GM23338 (cell line): ENCODE measurements around the gene CDK13. TPM values are rescaled to one million over a fixed set of nuclear protein-coding genes. Genes with fewer than 3 reads are reported as not detected.

Source experiments
- ATAC-seq: fragments of 200-7000 bp; cut with Tn5 transposase; 3 replicates; pipeline ENCODE4 v1.9.1; 2020
- DNase-seq: peaks from one replicate; pipeline ENCODE4 v3.0.0-alpha.2; 2015; ENCODE audit warnings: low spot score
- H2AFZ ChIP-seq: fragments of 200-600 bp; sonication (generic); 2 replicates; pipeline ENCODE4 v1.8.0; 2016; ENCODE audit warnings: antibody characterized with exemption, mild to moderate bottlenecking, moderate library complexity
- H3F3A ChIP-seq: fragments of 200-600 bp; sonication (generic); replicated peaks from 2 replicates; pipeline ENCODE4 v1.8.0; 2017; ENCODE audit warnings: antibody characterized with exemption, mixed run types, low read depth
- H3K27ac ChIP-seq: fragments of 200-600 bp; sonication (generic); 2 replicates; pipeline ENCODE4 v1.6.1; 2016; ENCODE audit warnings: low read depth
- H3K27me3 ChIP-seq: fragments of 200-600 bp; sonication (generic); 2 replicates; pipeline ENCODE4 v1.8.0; 2016; ENCODE audit warnings: mild to moderate bottlenecking, mixed run types, moderate library complexity; ENCODE audit not compliant: insufficient read depth
- H3K36me3 ChIP-seq: fragments of 200-600 bp; sonication (generic); 2 replicates; pipeline ENCODE4 v1.8.0; 2016; ENCODE audit warnings: mild to moderate bottlenecking; ENCODE audit not compliant: insufficient read depth
- H3K4me1 ChIP-seq: fragments of 200-600 bp; sonication (generic); 2 replicates; pipeline ENCODE4 v1.8.0; 2016; ENCODE audit warnings: mild to moderate bottlenecking, moderate library complexity; ENCODE audit not compliant: insufficient read depth
- H3K4me2 ChIP-seq: fragments of 200-600 bp; sonication (generic); 2 replicates; pipeline ENCODE4 v1.7.1; 2017; ENCODE audit warnings: mixed run types
- H3K4me3 ChIP-seq: fragments of 200-600 bp; sonication (generic); 2 replicates; pipeline ENCODE4 v1.6.1; 2016; ENCODE audit warnings: mixed run types
- H3K79me2 ChIP-seq: fragments of 200-600 bp; sonication (generic); replicated peaks from 2 replicates; pipeline ENCODE4 v1.8.0; 2017; ENCODE audit warnings: mild to moderate bottlenecking; ENCODE audit not compliant: insufficient read depth
- H3K9me2 ChIP-seq: fragments of 200-600 bp; sonication (generic); 2 replicates; pipeline ENCODE4 v1.8.0; 2017; ENCODE audit not compliant: insufficient read depth
- H4K20me1 ChIP-seq: fragments of 200-600 bp; sonication (generic); replicated peaks from 2 replicates; pipeline ENCODE4 v1.8.0; 2017; ENCODE audit warnings: mild to moderate bottlenecking; ENCODE audit not compliant: insufficient read depth
- H3K27ac Mint-ChIP-seq: 2 replicates; pipeline ENCODE4 v1.8.0; 2020; ENCODE audit warnings: inconsistent platforms, mild to moderate bottlenecking, moderate library complexity, mixed read lengths
- H3K27me3 Mint-ChIP-seq: 3 replicates; pipeline ENCODE4 v1.8.0; 2022; ENCODE audit warnings: low read depth, mild to moderate bottlenecking, moderate library complexity, mixed read lengths, inconsistent platforms; ENCODE audit not compliant: insufficient read depth, poor library complexity
- H3K36me3 Mint-ChIP-seq: 3 replicates; pipeline ENCODE4 v1.8.0; 2021; ENCODE audit warnings: low read depth, mild to moderate bottlenecking, inconsistent platforms, moderate library complexity, mixed read lengths
- H3K4me1 Mint-ChIP-seq: 3 replicates; pipeline ENCODE4 v1.8.0; 2020; ENCODE audit warnings: mild to moderate bottlenecking, inconsistent platforms, mixed read lengths
- H3K4me3 Mint-ChIP-seq: 3 replicates; pipeline ENCODE4 v1.8.0; 2021; ENCODE audit warnings: moderate library complexity, mild to moderate bottlenecking, inconsistent platforms, mixed read lengths
- H3K9me3 Mint-ChIP-seq: 3 replicates; pipeline ENCODE4 v1.8.0; 2020; ENCODE audit warnings: moderate library complexity, mild to moderate bottlenecking, inconsistent platforms, mixed read lengths
- POLR2AphosphoS5 ChIP-seq: IDR thresholded peaks from 2 replicates; pipeline ENCODE4 v1.6.1; 2016; ENCODE audit warnings: antibody characterized with exemption, low read depth
- polyA plus RNA-seq: library from polyadenylated mRNA; unstranded; fragments of >200 nt; fragmentation: Nextera tagmentation; extraction: Ambion mirVana; gene quantifications from 2 replicates; pipeline ENCODE4 v1.2.1, GENCODE V29; 2016
- total RNA-seq: library from RNA; depleted of rRNA; stranded (reverse); fragments of >200 nt; shearing (Covaris generic); gene quantifications from 2 replicates; pipeline ENCODE4 v1.2.3, GENCODE V29; 2014
- TF ChIP-seq, protein P1 (sequence below), 2 experiments: fragments of 200-600 bp in 1 of 2; sonication (generic) in 1 of 2; conservative IDR thresholded peaks; 2 replicates each; pipeline versions ENCODE4 v1.5.1 to v1.6.1; 2016 to 2017; ENCODE audit warnings: antibody characterized with exemption in 2 of 2, low read depth in 2 of 2, mild to moderate bottlenecking in 2 of 2, moderate library complexity in 1 of 2
- TF ChIP-seq, protein P2 (sequence below): IDR thresholded peaks from one replicate; pipeline ENCODE4 v1.6.1; 2018; ENCODE audit warnings: antibody characterized with exemption; ENCODE audit not compliant: unreplicated experiment
- TF ChIP-seq, protein P3 (sequence below): IDR thresholded peaks from 2 replicates; pipeline ENCODE4 v1.6.1; 2016; ENCODE audit warnings: antibody characterized with exemption

The CDK13 gene
- total and polyA plus RNA-seq, 2 experiments from 2014 or later, result 39.4 to 80.2 TPM

DNA sequence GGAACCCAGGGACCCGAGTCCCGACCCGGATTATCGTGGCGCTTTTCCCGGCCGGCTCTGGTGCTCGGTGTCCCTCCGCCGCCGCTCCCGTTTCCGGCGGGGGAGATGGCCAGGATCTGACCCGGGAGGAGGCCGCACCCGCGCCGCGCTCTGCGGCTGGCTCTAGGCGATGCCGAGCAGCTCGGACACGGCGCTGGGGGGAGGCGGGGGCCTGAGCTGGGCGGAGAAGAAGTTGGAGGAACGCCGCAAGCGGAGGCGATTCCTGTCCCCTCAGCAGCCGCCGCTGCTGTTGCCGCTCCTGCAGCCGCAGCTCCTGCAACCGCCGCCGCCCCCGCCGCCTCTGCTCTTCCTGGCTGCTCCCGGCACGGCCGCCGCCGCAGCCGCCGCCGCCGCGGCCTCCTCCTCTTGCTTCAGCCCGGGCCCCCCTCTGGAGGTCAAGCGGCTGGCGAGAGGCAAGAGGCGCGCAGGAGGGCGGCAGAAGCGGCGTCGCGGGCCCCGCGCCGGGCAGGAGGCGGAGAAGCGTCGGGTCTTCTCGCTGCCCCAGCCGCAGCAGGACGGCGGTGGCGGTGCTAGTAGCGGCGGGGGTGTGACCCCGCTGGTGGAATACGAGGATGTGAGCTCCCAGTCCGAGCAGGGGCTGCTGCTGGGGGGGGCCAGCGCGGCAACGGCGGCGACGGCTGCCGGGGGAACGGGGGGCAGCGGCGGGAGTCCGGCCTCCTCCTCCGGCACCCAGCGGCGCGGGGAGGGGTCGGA is 593 bp downstream of the CDK13 start:
- H4K20me1 ChIP-seq, result peaks cover 35% of the 10 kb centered on the region
- H3K79me2 ChIP-seq, result peaks cover 42% of the 10 kb centered on the region
- ATAC-seq, result peak; percentile 1; the same call in 2 of the 3 replicates

DNA sequence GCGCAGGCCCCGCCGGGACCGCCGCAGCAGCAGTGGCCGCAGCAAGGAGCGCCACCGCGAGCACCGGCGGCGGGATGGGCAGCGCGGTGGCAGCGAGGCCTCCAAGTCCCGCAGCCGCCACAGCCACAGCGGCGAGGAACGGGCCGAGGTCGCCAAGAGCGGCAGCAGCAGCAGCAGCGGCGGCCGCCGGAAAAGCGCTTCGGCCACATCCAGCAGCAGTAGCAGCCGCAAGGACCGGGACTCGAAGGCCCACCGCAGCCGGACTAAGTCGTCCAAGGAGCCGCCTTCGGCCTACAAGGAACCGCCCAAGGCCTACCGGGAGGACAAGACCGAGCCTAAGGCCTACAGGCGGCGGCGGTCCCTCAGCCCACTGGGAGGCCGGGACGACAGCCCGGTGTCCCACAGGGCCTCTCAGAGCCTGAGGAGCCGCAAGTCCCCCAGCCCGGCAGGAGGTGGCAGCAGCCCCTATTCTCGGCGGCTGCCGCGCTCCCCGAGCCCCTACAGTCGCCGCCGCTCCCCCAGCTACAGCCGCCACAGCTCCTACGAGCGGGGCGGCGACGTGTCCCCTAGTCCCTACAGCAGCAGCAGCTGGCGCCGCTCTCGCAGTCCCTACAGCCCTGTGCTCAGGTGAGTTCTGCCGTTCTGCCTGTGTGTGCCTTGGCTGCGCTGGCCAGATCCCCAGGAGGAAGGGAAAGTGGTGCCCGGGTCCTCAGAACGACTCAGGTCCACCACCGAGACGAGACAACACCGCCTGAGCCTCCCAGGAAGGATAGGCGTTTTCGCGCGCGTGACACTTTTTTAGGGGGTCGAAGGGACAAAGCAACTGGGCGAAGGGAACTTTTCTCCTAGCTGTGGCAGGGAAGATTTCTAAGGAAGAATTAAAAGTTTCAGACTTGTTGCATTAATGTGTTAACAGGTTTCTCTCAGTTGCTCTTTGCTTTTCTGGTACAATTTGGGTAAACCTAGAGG is 1.5 kb downstream of the CDK13 start:
- H3K4me2 ChIP-seq, result peak overlapping the region; percentile 82
- Mint-ChIP-seq H3K27me3 (peaks cover 9% of the 10 kb centered on the region), H3K4me3 (peak overlapping the region; percentile 97), H3K4me1 (peaks cover 13% of the 10 kb centered on the region), H3K27ac (peak overlapping the region; percentile 91), H3K9me3 (no peaks in the 10 kb centered on the region; the same call in 2 of the 3 replicates), H3K36me3 (peaks cover 8% of the 10 kb centered on the region; the same call in 2 of the 3 replicates)
- H3K79me2 ChIP-seq, result peaks cover 50% of the 10 kb centered on the region
- no peaks in the 10 kb centered on the region; the same call in 1 of the 2 replicates for H3F3A ChIP-seq
- no peak overlapping the region for H2AFZ ChIP-seq
- H3K4me3 ChIP-seq, result peak overlapping the region; percentile 80
- H3K27ac ChIP-seq, result no peak overlapping the region; the same call in 1 of the 2 replicates
- ATAC-seq (peak; percentile 45), DNase-seq (peak; percentile 85)
- H3K9me2 ChIP-seq, result no peaks in the 10 kb centered on the region
- H4K20me1 ChIP-seq, result peaks cover 40% of the 10 kb centered on the region
- peaks cover 25% of the 10 kb centered on the region for H3K4me1 ChIP-seq
- H3K36me3 ChIP-seq, result no peaks in the 10 kb centered on the region
- no peaks in the 10 kb centered on the region for H3K27me3 ChIP-seq
- TF ChIP-seq, protein P1, sequence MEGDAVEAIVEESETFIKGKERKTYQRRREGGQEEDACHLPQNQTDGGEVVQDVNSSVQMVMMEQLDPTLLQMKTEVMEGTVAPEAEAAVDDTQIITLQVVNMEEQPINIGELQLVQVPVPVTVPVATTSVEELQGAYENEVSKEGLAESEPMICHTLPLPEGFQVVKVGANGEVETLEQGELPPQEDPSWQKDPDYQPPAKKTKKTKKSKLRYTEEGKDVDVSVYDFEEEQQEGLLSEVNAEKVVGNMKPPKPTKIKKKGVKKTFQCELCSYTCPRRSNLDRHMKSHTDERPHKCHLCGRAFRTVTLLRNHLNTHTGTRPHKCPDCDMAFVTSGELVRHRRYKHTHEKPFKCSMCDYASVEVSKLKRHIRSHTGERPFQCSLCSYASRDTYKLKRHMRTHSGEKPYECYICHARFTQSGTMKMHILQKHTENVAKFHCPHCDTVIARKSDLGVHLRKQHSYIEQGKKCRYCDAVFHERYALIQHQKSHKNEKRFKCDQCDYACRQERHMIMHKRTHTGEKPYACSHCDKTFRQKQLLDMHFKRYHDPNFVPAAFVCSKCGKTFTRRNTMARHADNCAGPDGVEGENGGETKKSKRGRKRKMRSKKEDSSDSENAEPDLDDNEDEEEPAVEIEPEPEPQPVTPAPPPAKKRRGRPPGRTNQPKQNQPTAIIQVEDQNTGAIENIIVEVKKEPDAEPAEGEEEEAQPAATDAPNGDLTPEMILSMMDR (conservative IDR thresholded peaks at IDR 0.05; ENCODE audit: low read depth in 2 of 2), result peak; percentile 23 to 60
- TF ChIP-seq, protein P2, sequence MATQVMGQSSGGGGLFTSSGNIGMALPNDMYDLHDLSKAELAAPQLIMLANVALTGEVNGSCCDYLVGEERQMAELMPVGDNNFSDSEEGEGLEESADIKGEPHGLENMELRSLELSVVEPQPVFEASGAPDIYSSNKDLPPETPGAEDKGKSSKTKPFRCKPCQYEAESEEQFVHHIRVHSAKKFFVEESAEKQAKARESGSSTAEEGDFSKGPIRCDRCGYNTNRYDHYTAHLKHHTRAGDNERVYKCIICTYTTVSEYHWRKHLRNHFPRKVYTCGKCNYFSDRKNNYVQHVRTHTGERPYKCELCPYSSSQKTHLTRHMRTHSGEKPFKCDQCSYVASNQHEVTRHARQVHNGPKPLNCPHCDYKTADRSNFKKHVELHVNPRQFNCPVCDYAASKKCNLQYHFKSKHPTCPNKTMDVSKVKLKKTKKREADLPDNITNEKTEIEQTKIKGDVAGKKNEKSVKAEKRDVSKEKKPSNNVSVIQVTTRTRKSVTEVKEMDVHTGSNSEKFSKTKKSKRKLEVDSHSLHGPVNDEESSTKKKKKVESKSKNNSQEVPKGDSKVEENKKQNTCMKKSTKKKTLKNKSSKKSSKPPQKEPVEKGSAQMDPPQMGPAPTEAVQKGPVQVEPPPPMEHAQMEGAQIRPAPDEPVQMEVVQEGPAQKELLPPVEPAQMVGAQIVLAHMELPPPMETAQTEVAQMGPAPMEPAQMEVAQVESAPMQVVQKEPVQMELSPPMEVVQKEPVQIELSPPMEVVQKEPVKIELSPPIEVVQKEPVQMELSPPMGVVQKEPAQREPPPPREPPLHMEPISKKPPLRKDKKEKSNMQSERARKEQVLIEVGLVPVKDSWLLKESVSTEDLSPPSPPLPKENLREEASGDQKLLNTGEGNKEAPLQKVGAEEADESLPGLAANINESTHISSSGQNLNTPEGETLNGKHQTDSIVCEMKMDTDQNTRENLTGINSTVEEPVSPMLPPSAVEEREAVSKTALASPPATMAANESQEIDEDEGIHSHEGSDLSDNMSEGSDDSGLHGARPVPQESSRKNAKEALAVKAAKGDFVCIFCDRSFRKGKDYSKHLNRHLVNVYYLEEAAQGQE, result peak; percentile 16
- TF ChIP-seq, protein P3, sequence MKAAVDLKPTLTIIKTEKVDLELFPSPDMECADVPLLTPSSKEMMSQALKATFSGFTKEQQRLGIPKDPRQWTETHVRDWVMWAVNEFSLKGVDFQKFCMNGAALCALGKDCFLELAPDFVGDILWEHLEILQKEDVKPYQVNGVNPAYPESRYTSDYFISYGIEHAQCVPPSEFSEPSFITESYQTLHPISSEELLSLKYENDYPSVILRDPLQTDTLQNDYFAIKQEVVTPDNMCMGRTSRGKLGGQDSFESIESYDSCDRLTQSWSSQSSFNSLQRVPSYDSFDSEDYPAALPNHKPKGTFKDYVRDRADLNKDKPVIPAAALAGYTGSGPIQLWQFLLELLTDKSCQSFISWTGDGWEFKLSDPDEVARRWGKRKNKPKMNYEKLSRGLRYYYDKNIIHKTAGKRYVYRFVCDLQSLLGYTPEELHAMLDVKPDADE, result no peak

More for the DNA sequence above, 593 bp downstream of the CDK13 start:
- peak overlapping the region; percentile 92 for H3K27ac ChIP-seq
- no peaks in the 10 kb centered on the region for H3K27me3 ChIP-seq
- no peak overlapping the region for H3K27ac Mint-ChIP-seq
- peaks cover 9% of the 10 kb centered on the region for H3K27me3 Mint-ChIP-seq
- peak overlapping the region; percentile 99 for H3K4me3 Mint-ChIP-seq
- peak overlapping the region; percentile 80 for H3K4me3 ChIP-seq
- peak; percentile 30 for DNase-seq
- peak overlapping the region; percentile 82 for H3K4me2 ChIP-seq
- H3F3A ChIP-seq, result no peaks in the 10 kb centered on the region; the same call in 1 of the 2 replicates
- no peaks in the 10 kb centered on the region for H3K9me2 ChIP-seq
- peaks cover 25% of the 10 kb centered on the region for H3K4me1 ChIP-seq
- no peaks in the 10 kb centered on the region; the same call in 2 of the 3 replicates for H3K9me3 Mint-ChIP-seq
- TF ChIP-seq POLR2AphosphoS5, result 0 out of 2 replicates have a peak, but pooled peaks have one; percentile 7
- TF ChIP-seq, protein P3, result no peak
- peaks cover 13% of the 10 kb centered on the region for H3K4me1 Mint-ChIP-seq
- no peaks in the 10 kb centered on the region for H3K36me3 ChIP-seq
- peak overlapping the region; percentile 14; the same call in 1 of the 2 replicates for H2AFZ ChIP-seq
- H3K36me3 Mint-ChIP-seq, result peaks cover 8% of the 10 kb centered on the region; the same call in 2 of the 3 replicates
